ENCODE data around the gene CBY2. TPM values are rescaled to one million over a fixed set of nuclear protein-coding genes. Genes with fewer than 3 reads are reported as not detected.

Gene CBY2
- total and polyA plus RNA-seq, 2 of the 4 experiments (the other 2 are of a cell fraction), result not detected

GRCh38 chr13:45718063-45718462 lies 15.9 kb downstream of the CBY2 start:
- Histone ChIP-seq H3K4me3 (ENCODE audit: insufficient read depth, low read depth, low read length) (no peak overlapping the region), H3K36me3 (ENCODE audit: control insufficient read depth, insufficient read depth, low read length) (no peaks in the 10 kb centered on the region), H3K4me1 (ENCODE audit: control insufficient read depth, insufficient read depth, low read length) (no peaks in the 10 kb centered on the region), H3K14ac (replicated peaks; ENCODE audit: low read depth, low read length) (no peak overlapping the region), H2AK9ac (replicated peaks; ENCODE audit: low read depth, low read length, poor library complexity) (no peak overlapping the region), H4K20me1 (ENCODE audit: insufficient read depth, low read length) (no peaks in the 10 kb centered on the region), H3K27ac (ENCODE audit: insufficient read depth, low read length) (no peak overlapping the region), H3K56ac (ENCODE audit: extremely low read depth, insufficient read depth, low read length) (no peak overlapping the region), H3K18ac (ENCODE audit: low read depth, low read length) (no peak overlapping the region), H2BK5ac (ENCODE audit: low read depth, low read length, poor library complexity, severe bottlenecking) (no peak overlapping the region), H2BK120ac (ENCODE audit: low read depth, low read length) (no peak overlapping the region), H3K4me2 (ENCODE audit: low read depth, low read length) (no peak overlapping the region), H3K9me1 (ENCODE audit: insufficient read depth, low read length) (no peaks in the 10 kb centered on the region), H3K4ac (ENCODE audit: low read depth, low read length) (no peak overlapping the region), H4K5ac (ENCODE audit: low read depth, low read length) (no peak overlapping the region), H3K9me3 (ENCODE audit: control insufficient read depth, insufficient read depth, low read length) (no peaks in the 10 kb centered on the region), H2AFZ (replicated peaks; ENCODE audit: low read length, poor library complexity) (no peak overlapping the region), H3K79me1 (ENCODE audit: low read depth in 1 of 2, low read length in 2 of 2) (no peaks in the 10 kb centered on the region), H3K27me3 (ENCODE audit: control insufficient read depth, insufficient read depth, low read length) (peaks cover 2% of the 10 kb centered on the region; the same call in 1 of the 2 replicates), H2BK20ac (ENCODE audit: low read depth, low read length) (no peak overlapping the region), H4K8ac (ENCODE audit: low read depth in 2 of 2, low read length in 2 of 2) (no peak overlapping the region), H3K23ac (ENCODE audit: low read depth, low read length) (no peak overlapping the region), H3K9ac (ENCODE audit: low read depth, low read length) (no peak overlapping the region), H2BK15ac (ENCODE audit: low read depth, low read length) (no peak overlapping the region), H4K91ac (ENCODE audit: insufficient read depth, low read depth, low read length) (no peak overlapping the region), H2AK5ac (ENCODE audit: low read depth, low read length) (no peak overlapping the region)
- no TSS peak for BruUV-seq (replicated peaks)
- ATAC-seq (ENCODE audit: low read depth) (no peak), DNase-seq (peak; percentile 14)
- in situ Hi-C loops (cut with MboI; ENCODE audit: low sequenced_read_pairs) (no loop called here), dilution Hi-C loops (cut with HindIII; ENCODE audit: low sequenced_read_pairs, unreplicated experiment) (no loop called here), intact Hi-C loops (cut with micrococcal nuclease) (no loop called here)
- no CpG with 5 or more reads among the region's 5 CpGs for WGBS, 2 experiments (ENCODE audit: extremely low coverage in 2 of 2, insufficient read length in 1 of 2)
- CTCF ChIA-PET, result interaction anchor here (1.0 to 1.4 kb wide), 2 partner anchors 15 to 17 kb away, joined by 3 to 4 read pairs; no protein-coding TSS in a partner anchor
- no peak for TF ChIP-seq RCOR1 (IDR thresholded peaks at IDR 0.05; ENCODE audit: insufficient replicate concordance, low read length)
- no peak for TF ChIP-seq RFX5 (IDR thresholded peaks at IDR 0.05; ENCODE audit: low read depth, low read length)
- no peak for TF ChIP-seq MAZ (IDR thresholded peaks at IDR 0.05; ENCODE audit: borderline replicate concordance, low read depth, low read length)
- no peak for TF ChIP-seq MAFK (IDR thresholded peaks at IDR 0.05; ENCODE audit: low read depth, low read length)
- no peak for TF ChIP-seq USF2 (IDR thresholded peaks at IDR 0.05; ENCODE audit: low read depth, low read length)
- TF ChIP-seq BHLHE40 (IDR thresholded peaks at IDR 0.05; ENCODE audit: low read depth, low read length), result no peak
- peak; percentile 52 for TF ChIP-seq CTCF (conservative IDR thresholded peaks at IDR 0.05; ENCODE audit: low read depth, low read length)
- peak; percentile 61 for TF ChIP-seq RAD21 (IDR thresholded peaks at IDR 0.05; ENCODE audit: low read length)
- TF ChIP-seq ELK1 (IDR thresholded peaks at IDR 0.05; ENCODE audit: borderline replicate concordance, low read depth, low read length), result no peak
- no peak for TF ChIP-seq FOS (IDR thresholded peaks at IDR 0.05; ENCODE audit: low read depth, low read length)
- no peak for TF ChIP-seq NFE2L2 (IDR thresholded peaks at IDR 0.05; ENCODE audit: low read depth, low read length)
- TF ChIP-seq CHD1 (IDR thresholded peaks at IDR 0.05; ENCODE audit: low read depth, low read length), result no peak
- TF ChIP-seq SMC3 (IDR thresholded peaks at IDR 0.05; ENCODE audit: low read depth, low read length), result peak; percentile 41
- TF ChIP-seq CEBPB (IDR thresholded peaks at IDR 0.05; ENCODE audit: low read depth, low read length), result no peak
- POLR2A ChIA-PET (ENCODE audit: unreplicated experiment), result no interaction called here

Data from IMR-90 (cell line).